AG08395 (cell line): ENCODE measurements around the gene CHFR.
A peak's percentile ranks its signal among the peaks of the same experiment; 100 is the strongest.
"Not testable (repeated sequence)": the region's sequence is repeated elsewhere in the genome, so short reads cannot be mapped to it uniquely, and the experiment has no call there.

Source experiments
- DNase-seq: peaks from one replicate; pipeline ENCODE4 v3.0.0; 2012; ENCODE audit warnings: mixed read lengths, low spot score

Gene CHFR

GRCh38 chr12:132840536-132840935 lies 46.9 kb downstream of the CHFR start:
- no peak for DNase-seq

GRCh38 chr12:132839558-132840235 lies 47.7 kb downstream of the CHFR start:
- no peak for DNase-seq

GRCh38 chr12:132838410-132839080 lies 48.9 kb downstream of the CHFR start:
- peak; percentile 7 for DNase-seq

GRCh38 chr12:132837693-132838409 lies 49.6 kb downstream of the CHFR start:
- DNase-seq = peak; percentile 51

GRCh38 chr12:132836795-132837331 lies 50.5 kb downstream of the CHFR start:
- no peak for DNase-seq

- DNase-seq = not testable (repeated sequence)
Observed at GRCh38 chr12:132836230-132836629, 51.2 kb downstream of the CHFR start.

GRCh38 chr12:132835076-132836025 lies 52.1 kb downstream of the CHFR start:
- DNase-seq = no peak

- DNase-seq = no peak
Observed at GRCh38 chr12:132834181-132834711, 53.2 kb downstream of the CHFR start.

- no peak for DNase-seq
Observed at GRCh38 chr12:132833341-132833740, 54.1 kb downstream of the CHFR start.

GRCh38 chr12:132831771-132832170 lies 55.6 kb downstream of the CHFR start:
- no peak for DNase-seq

- peak; percentile 99 for DNase-seq
Observed at GRCh38 chr12:132828706-132829534, 58.5 kb downstream of the CHFR start, which contains the start of gene GOLGA3. Gene GOLGA3, minus strand, starts transcription at chr12:132828869. Its CDS starts 6,741 bp downstream, at chr12:132822128.

- DNase-seq = peak; percentile 67
Observed at GRCh38 chr12:132827763-132828703, 59.4 kb downstream of the CHFR start.

- DNase-seq = no peak
Observed at GRCh38 chr12:132825861-132826260, 61.5 kb downstream of the CHFR start.

- no peak for DNase-seq
Observed at GRCh38 chr12:132825089-132825488, 62.3 kb downstream of the CHFR start.

- DNase-seq = no peak
Observed at GRCh38 chr12:132824053-132824452, 63.4 kb downstream of the CHFR start.

GRCh38 chr12:132818562-132818961 lies 68.8 kb downstream of the CHFR start:
- no peak for DNase-seq

- DNase-seq = no peak
Observed at GRCh38 chr12:132814232-132814631, 73.2 kb downstream of the CHFR start.

GRCh38 chr12:132813443-132813842 lies 74.0 kb downstream of the CHFR start:
- DNase-seq = no peak

GRCh38 chr12:132812631-132813305 lies 74.6 kb downstream of the CHFR start:
- no peak for DNase-seq
